Measurements from ENCODE around the gene ZBTB26.
"Not testable (repeated sequence)": the region's sequence is repeated elsewhere in the genome, so short reads cannot be mapped to it uniquely, and the experiment has no call there.

Gene ZBTB26

DNA sequence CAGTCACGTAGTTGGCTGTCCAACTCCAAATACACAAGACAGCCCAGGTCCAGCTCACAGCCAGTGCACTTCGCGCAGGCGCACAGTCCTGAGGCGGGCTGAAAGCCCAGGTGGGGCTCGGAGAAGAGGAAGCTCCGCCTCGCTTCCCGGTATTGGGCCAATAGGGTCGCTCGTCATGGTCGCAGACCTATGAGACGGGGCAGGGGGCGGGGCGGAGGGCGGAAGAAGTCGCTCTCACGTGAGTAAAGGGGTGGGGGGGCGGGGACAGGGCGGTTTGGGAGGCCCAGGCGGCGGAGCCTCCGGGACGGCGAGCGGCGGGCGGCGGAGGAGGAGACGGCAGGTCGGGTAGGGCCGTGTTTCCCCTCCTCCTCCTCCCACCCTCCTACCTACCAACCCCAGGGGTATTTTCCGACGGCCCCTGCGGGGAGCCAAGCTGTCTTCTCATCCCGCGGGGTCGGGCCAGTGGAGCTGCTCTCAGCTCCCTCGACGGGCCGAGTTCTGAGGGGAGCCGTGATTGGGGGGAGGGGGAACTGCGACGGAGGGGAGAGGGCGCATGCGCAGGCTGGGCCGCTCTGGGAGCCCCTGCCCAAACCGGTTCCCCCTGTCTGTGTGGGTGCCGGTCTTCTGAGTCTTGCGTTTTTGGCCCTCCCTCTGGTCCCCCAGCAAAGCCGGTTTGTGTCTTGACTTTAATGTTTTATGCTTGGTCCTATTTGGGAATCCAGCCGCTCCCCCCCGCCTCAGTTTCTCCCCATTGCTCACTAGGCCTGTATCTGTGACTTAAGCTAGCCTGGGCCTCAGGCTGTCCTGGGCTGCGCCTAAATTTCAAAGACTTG is 9.7 kb upstream of the ZBTB26 start, which contains the start of gene RABGAP1:
Gene RABGAP1 (plus strand): TSS at position 272 of the 833 bp plus-strand sequence. CDS start 16,040 bp downstream, outside the sequence.
- Histone ChIP-seq H3K4me1 (peaks cover 6% of the 10 kb centered on the region; the same call in 1 of the 2 replicates), H3K36me3 (replicated peaks) (peaks cover 8% of the 10 kb centered on the region), H3K4me3 (peak within 1 kb of the TSS; percentile 92), H3K9me3 (no peaks in the 10 kb centered on the region), H3K27me3 (ENCODE audit: low read depth) (no peaks in the 10 kb centered on the region)
- in situ Hi-C loops (cut with MboI; ENCODE audit: low sequenced_read_pairs) = no loop called here
- DNase-seq (ENCODE audit: low spot score in 2 of 2) = peak; percentile 94 to 100

DNA sequence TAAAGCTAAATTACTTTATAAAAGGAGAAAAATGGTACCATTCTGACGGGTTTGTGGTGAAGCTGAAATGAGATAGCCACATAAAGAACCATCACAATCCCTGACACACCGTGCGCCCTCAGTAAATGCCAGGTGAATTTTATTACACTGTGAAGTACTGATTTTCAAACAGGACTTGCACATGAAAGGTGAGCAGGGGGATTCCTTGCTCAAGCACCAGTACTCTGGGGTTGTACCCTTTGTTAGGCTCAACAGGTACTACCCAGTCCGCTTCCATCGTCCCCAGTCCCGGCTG is 9.1 kb upstream of the ZBTB26 start:
- H3K27me3 ChIP-seq (ENCODE audit: low read depth) = no peaks in the 10 kb centered on the region
- H3K4me1 ChIP-seq = peaks cover 3% of the 10 kb centered on the region; the same call in 1 of the 2 replicates
- peak overlapping the region; percentile 92 for H3K4me3 ChIP-seq
- peaks cover 8% of the 10 kb centered on the region for H3K36me3 ChIP-seq (replicated peaks)
- H3K9me3 ChIP-seq = no peaks in the 10 kb centered on the region
- in situ Hi-C loops (cut with MboI; ENCODE audit: low sequenced_read_pairs) = no loop called here
- no peak for DNase-seq (ENCODE audit: low spot score in 2 of 2)

DNA sequence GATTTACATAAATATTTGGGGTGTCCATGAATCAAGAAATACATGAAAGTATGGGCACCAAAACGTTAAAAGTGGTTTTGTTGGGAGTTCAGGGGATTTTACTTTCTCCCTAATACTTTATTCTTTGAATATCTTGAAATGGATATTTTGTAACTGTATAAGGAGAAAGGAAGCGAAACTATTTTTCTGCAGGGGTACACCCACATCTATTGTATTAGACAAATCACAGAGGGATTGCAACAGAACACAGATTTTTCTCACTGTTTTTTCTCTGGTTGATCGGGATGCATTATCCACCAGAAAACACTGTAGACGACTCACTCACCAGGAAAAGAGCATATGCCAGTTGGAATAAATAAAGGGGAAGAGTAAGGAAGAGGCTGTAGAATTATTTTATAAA is 8.3 kb upstream of the ZBTB26 start:
- no peak for DNase-seq (ENCODE audit: low spot score in 2 of 2)
- no peak overlapping the region for H3K4me3 ChIP-seq

DNA sequence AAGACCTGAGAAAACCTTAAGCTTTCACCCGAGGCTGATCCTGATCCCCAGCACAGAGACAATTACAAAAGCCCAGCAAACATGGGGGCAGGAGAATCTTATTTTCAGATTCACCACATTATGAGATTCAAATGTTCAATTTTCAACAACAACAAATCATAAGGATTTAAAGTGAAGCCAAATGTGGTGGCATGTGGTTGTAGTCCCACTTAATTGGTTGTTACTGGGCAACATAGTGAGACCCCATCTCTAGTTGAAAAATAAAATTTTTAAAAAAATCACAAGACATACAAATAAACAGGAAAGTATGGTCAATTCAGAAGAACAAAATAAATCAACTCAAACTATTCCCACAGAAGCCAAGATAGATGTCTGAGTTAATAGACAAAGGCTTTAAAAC is 5.6 kb upstream of the ZBTB26 start:
- no peak for DNase-seq (ENCODE audit: low spot score in 2 of 2)
- Histone ChIP-seq H3K4me3 (no peak overlapping the region), H3K36me3 (replicated peaks) (peaks cover 8% of the 10 kb centered on the region), H3K9me3 (no peaks in the 10 kb centered on the region), H3K4me1 (peaks cover 5% of the 10 kb centered on the region), H3K27me3 (ENCODE audit: low read depth) (no peaks in the 10 kb centered on the region)
- in situ Hi-C loops (cut with MboI; ENCODE audit: low sequenced_read_pairs) = no loop called here

More for the DNA sequence above, 8.3 kb upstream of the ZBTB26 start:
- Histone ChIP-seq H3K9me3 (no peaks in the 10 kb centered on the region), H3K36me3 (replicated peaks) (peaks cover 8% of the 10 kb centered on the region), H3K4me1 (no peaks in the 10 kb centered on the region), H3K27me3 (ENCODE audit: low read depth) (no peaks in the 10 kb centered on the region)
- in situ Hi-C loops (cut with MboI; ENCODE audit: low sequenced_read_pairs) = no loop called here

DNA sequence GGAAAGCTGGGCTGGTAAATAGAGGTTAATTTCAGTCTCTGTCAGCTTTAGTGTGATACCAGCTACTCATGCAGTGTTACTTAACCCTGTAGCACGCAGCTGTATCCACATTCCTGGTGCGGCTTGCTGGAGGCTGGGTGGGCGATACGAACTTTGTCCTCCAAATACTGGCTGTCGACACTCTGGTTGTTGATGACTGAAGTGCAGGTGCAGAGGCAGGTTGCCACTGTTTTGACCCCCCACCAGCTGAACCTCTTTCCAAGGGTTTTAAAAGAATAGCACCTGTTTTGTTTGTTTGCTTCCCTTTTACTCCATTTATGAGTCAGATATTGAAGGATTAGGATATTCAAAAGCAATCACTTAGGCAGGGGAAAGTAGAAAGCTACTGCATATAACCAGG is 5.2 kb upstream of the ZBTB26 start:
- Histone ChIP-seq H3K4me3 (no peak overlapping the region), H3K27me3 (ENCODE audit: low read depth) (no peaks in the 10 kb centered on the region), H3K9me3 (no peaks in the 10 kb centered on the region), H3K4me1 (peaks cover 5% of the 10 kb centered on the region), H3K36me3 (replicated peaks) (peaks cover 8% of the 10 kb centered on the region)
- DNase-seq (ENCODE audit: low spot score in 2 of 2) = no peak
- in situ Hi-C loops (cut with MboI; ENCODE audit: low sequenced_read_pairs) = no loop called here

DNA sequence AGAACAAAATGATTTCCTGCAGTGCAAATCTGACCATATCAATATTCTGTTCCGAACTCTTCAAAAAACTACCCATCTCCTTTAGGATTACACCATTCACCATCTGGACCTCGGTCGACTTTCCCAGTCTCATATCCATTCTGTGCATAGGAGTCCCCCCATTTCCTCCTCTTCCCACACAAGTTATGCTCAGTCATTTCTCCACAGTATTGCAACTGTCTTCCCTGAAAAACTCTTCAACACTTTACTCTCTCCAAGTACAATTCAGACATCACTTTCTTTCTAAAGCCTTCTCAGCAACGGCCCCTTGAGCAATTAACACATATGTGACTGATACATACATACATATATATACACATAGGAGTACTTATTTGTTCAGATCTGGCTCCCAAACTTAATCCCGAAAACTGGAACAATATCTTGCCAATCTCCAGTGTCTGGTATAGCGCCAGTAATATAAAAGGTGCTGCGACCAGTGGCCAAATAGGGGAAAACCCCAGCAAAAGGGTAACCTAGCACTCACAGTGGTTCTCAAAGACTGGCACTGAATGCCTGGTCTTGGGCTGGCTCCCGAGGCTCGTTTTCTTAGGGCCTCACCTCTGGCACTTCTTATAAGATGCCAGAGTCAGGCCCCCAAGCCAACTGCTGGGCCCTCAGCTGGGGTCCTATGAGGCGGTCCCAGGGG is 629 bp downstream of the ZBTB26 start:
- Histone ChIP-seq H3K9me3 (no peaks in the 10 kb centered on the region), H3K27me3 (ENCODE audit: low read depth) (no peaks in the 10 kb centered on the region), H3K4me1 (peaks cover 11% of the 10 kb centered on the region), H3K4me3 (peak overlapping the region; percentile 98), H3K36me3 (replicated peaks) (no peaks in the 10 kb centered on the region)
- DNase-seq (ENCODE audit: low spot score in 2 of 2) = no peak
- in situ Hi-C loops (cut with MboI; ENCODE audit: low sequenced_read_pairs) = no loop called here

DNA sequence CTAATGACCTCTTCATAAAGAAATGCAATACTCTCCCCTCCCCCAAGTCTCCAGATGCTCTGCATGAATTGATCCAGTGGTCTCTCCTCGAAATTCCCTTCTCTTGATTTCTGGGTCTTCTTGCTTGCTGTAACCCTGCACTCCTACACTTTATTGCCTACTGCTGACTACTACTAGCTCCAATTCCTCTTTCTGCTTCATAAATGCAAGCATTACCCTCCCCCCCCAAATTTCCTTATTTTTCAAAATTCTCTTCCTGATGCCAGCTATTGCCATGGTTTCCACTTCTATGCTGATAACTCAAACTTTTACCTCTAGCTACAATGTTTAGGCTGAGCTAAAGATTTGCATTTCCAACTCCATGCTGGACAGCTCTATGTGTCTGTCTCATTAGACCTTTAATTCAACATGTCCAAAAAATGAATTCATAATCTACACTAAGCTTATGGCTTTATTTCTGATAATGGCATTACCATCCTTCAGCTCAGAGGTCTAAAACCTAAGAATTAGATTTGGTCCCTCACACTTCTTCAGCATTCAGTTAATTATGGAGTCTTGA is 1.4 kb downstream of the ZBTB26 start:
- in situ Hi-C loops (cut with MboI; ENCODE audit: low sequenced_read_pairs) = no loop called here
- Histone ChIP-seq H3K4me3 (no peak overlapping the region; the same call in 1 of the 2 replicates), H3K27me3 (ENCODE audit: low read depth) (no peaks in the 10 kb centered on the region), H3K4me1 (peaks cover 11% of the 10 kb centered on the region), H3K9me3 (no peaks in the 10 kb centered on the region), H3K36me3 (replicated peaks) (no peaks in the 10 kb centered on the region)
- no peak for DNase-seq (ENCODE audit: low spot score in 2 of 2)

DNA sequence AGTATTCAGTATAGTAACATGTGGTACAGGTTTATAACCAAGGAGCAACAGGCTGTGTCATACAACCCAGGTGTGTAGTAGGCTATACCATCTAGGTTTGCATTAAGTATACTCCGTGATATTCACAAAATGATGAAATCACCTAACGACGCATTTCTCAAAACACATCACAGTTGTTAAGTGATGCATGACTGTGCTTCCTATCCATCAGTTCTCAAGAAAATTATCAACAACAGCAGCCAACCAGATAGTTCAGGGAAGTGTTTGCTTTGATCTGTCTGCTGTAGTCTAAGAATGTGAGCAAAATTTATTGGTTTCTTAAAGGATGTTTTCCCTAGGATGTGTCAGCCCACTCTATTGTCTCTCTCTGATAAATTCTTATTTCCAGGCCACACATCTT is 7.4 kb downstream of the ZBTB26 start:
- in situ Hi-C loops (cut with MboI; ENCODE audit: low sequenced_read_pairs) = no loop called here
- Histone ChIP-seq H3K36me3 (replicated peaks) (0 out of 2 replicates have a peak, but pooled peaks cover 3% of the 10 kb centered on the region), H3K9me3 (no peaks in the 10 kb centered on the region), H3K4me3 (no peak overlapping the region), H3K4me1 (0 out of 2 replicates have a peak, but pooled peaks cover 3% of the 10 kb centered on the region), H3K27me3 (ENCODE audit: low read depth) (no peaks in the 10 kb centered on the region)
- DNase-seq (ENCODE audit: low spot score in 2 of 2) = no peak

DNA sequence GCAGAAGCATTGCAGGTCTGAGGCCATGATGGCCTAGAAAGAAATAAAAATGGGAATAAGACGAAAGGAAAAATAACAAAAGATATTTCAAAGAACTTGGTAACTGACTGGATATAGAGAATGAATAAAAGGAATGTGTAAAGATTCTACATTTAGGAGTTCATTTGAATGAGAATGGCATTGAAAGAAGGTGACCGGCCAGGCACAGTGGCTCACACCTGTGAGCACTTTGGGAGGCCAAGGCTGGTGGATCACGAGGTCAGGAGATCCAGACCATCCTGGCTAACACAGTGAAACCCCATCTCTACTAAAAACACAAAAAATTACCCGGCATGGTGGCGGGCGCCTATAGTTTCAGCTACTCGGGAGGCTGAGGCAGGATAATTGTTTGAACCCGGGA is 8.6 kb downstream of the ZBTB26 start:
- Histone ChIP-seq H3K36me3 (replicated peaks) (0 out of 2 replicates have a peak, but pooled peaks cover 3% of the 10 kb centered on the region), H3K27me3 (ENCODE audit: low read depth) (no peaks in the 10 kb centered on the region), H3K4me3 (no peak overlapping the region), H3K4me1 (0 out of 2 replicates have a peak, but pooled peaks cover 3% of the 10 kb centered on the region), H3K9me3 (no peaks in the 10 kb centered on the region)
- in situ Hi-C loops (cut with MboI; ENCODE audit: low sequenced_read_pairs) = no loop called here
- no peak for DNase-seq (ENCODE audit: low spot score in 2 of 2)

DNA sequence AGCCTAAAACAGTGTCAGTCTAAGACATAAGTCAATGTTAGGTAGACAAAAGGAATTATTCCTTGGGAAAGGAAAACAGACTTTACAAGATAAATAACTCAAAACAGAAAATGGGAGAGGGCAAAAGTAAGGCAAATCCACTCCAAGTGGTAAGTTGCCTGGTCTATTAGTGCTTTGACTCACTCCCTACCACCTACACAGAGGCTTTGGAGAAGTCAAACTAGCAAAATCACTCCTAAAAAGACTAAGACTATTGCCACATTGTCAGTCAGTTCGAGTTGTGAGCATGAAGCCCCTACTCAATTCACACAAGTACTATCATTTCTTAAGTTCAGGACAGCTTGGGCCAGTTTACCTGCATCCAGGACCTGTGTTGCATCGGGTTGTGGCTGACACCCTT is 13.0 kb downstream of the ZBTB26 start:
- in situ Hi-C loops (cut with MboI; ENCODE audit: low sequenced_read_pairs) = no loop called here
- no peak for DNase-seq (ENCODE audit: low spot score in 2 of 2)
- no peak overlapping the region for H3K4me3 ChIP-seq
- H3K9me3 ChIP-seq = no peaks in the 10 kb centered on the region
- 0 out of 2 replicates have a peak, but pooled peaks cover 3% of the 10 kb centered on the region for H3K4me1 ChIP-seq
- no peaks in the 10 kb centered on the region for H3K27me3 ChIP-seq (ENCODE audit: low read depth)
- H3K36me3 ChIP-seq (replicated peaks) = 0 out of 2 replicates have a peak, but pooled peaks cover 3% of the 10 kb centered on the region

DNA sequence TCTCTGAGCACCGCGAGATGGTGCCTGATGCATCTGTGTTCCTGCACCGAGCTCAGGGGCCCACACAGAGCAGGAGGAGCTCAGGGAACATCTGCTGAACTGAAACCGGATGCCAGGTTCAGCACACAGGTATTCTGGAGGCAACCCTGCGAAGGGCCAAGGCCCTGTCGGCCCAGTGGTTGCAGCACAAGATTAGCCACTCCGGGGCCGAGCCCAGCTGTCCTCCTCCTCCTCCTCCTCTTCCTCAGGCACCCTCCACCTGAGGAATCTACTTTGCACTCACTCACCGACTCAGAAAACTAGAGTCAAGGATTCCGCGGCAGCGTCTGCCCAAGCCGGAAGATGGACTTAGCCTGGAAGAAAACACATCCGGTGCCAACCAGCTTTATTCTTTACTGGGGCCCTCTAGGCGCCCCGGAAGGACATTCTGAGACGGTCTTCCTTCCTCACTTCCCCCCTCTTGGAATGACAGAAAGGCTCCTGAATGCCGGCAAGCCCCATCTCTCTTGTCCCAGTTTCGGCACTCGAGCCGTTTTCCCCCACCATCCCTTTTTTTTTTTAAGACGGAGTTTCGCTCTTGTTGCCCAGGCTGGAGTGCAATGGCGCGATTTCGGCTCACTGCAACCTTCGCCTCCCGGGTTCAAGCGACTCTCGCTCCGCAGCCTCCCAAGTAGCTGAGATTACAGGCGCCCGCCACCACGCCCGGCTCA is 18.2 kb downstream of the ZBTB26 start, which contains the start of gene ZBTB6:
Gene ZBTB6 (minus strand): TSS at position 360 of the 710 bp plus-strand sequence. CDS start 1,251 bp downstream, outside the sequence.
- DNase-seq (ENCODE audit: low spot score in 2 of 2) = peak; percentile 84 to 87
- H3K4me1 ChIP-seq = peaks cover 3% of the 10 kb centered on the region; the same call in 1 of the 2 replicates
- H3K9me3 ChIP-seq = no peaks in the 10 kb centered on the region
- H3K27me3 ChIP-seq (ENCODE audit: low read depth) = no peaks in the 10 kb centered on the region
- in situ Hi-C loops (cut with MboI; ENCODE audit: low sequenced_read_pairs) = no loop called here
- peaks cover 12% of the 10 kb centered on the region for H3K36me3 ChIP-seq (replicated peaks)
- peak within 1 kb of the TSS; percentile 84 for H3K4me3 ChIP-seq

DNA sequence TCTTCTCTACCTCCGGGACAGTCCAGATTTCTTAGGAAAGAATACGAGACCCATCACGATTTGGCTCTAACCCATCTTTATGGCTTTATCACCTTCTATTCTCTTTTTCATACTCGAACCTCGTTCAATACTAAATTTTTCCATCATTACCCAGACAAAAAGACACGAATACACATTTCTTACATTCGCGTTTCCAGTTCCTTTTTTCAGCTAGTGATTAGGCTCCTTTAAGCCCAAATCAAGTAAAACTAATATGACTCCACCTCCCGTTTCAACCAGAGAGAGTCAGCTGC is 18.7 kb downstream of the ZBTB26 start:
- H3K4me3 ChIP-seq = peak overlapping the region; percentile 84
- DNase-seq (ENCODE audit: low spot score in 2 of 2) = no peak
- peaks cover 12% of the 10 kb centered on the region for H3K36me3 ChIP-seq (replicated peaks)
- H3K27me3 ChIP-seq (ENCODE audit: low read depth) = no peaks in the 10 kb centered on the region
- peaks cover 3% of the 10 kb centered on the region; the same call in 1 of the 2 replicates for H3K4me1 ChIP-seq
- H3K9me3 ChIP-seq = no peaks in the 10 kb centered on the region
- in situ Hi-C loops (cut with MboI; ENCODE audit: low sequenced_read_pairs) = no loop called here

DNA sequence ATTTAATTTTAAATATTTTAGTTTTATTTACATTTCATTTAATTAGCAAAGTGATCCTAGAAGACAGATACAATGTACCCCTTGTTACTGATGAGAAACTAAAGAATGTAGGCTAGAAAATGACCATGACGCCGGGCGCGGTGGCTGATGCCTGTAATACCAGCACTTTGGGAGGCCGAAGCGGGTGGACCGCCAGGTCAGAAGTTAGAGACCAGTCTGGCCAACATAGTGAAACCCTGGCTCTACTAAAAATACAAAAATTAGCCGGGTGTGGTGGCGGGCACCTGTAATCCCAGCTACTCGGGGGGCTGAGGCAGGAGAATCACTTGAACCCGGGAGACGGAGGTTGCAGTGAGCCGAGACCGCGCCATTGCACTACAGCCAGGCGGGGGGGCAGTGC is 25.2 kb downstream of the ZBTB26 start:
- in situ Hi-C loops (cut with MboI; ENCODE audit: low sequenced_read_pairs); H3K27me3 ChIP-seq (ENCODE audit: low read depth); H3K4me1 ChIP-seq; H3K4me3 ChIP-seq; H3K9me3 ChIP-seq; DNase-seq (ENCODE audit: low spot score in 2 of 2); H3K36me3 ChIP-seq (replicated peaks): not testable (repeated sequence)

Measured in HAP-1 (cell line).